Gastrocnemius medialis (tissue), 4 donors: ENCODE measurements around the gene RYR3. TPM values are rescaled to one million over a fixed set of nuclear protein-coding genes. Genes with fewer than 3 reads are reported as not detected.

ENCODE experiments used
- ATAC-seq, 2 donors: fragments of 150-250 bp; one replicate each; pipeline ENCODE4 v1.9.1; 2016
- DNase-seq, 2 donors: peaks; one replicate each; pipeline ENCODE4 v3.0.0-alpha.2; 2019
- H3K27ac ChIP-seq, 4 donors: fragments of 200-600 bp; sonication (generic); 1 replicate in 1 of 4; 2 replicates in 3 of 4; pipeline ENCODE4 v1.5.1; 2016 to 2018; ENCODE audit warnings: mild to moderate bottlenecking in 2 of 4, moderate library complexity in 1 of 4
- H3K27me3 ChIP-seq, 3 donors: fragments of 200-600 bp; sonication (generic) in 2 of 3; 1 replicate in 1 of 3; 2 replicates in 2 of 3; pipeline versions ENCODE4 v1.5.1 to v1.6.0; 2016 to 2019; ENCODE audit warnings: mild to moderate bottlenecking in 1 of 3, moderate library complexity in 1 of 3
- H3K36me3 ChIP-seq, 2 donors: fragments of 200-600 bp; sonication (generic) in 1 of 2; one replicate each; pipeline ENCODE4 v1.5.1; 2017 to 2018
- H3K4me1 ChIP-seq, 2 donors: fragments of 200-600 bp; sonication (generic) in 1 of 2; one replicate each; pipeline ENCODE4 v1.5.1; 2016 to 2017; ENCODE audit warnings: mild to moderate bottlenecking in 2 of 2
- H3K4me3 ChIP-seq, 4 donors: fragments of 200-600 bp; sonication (generic) in 3 of 4; 1 replicate in 1 of 4; 2 replicates in 3 of 4; pipeline ENCODE4 v1.5.1; 2016 to 2019; ENCODE audit warnings: mild to moderate bottlenecking in 2 of 4
- H3K9me3 ChIP-seq, 3 donors: fragments of 200-600 bp; sonication (generic) in 2 of 3; 1 replicate in 1 of 3; 2 replicates in 2 of 3; pipeline ENCODE4 v1.5.1; 2016 to 2019
- CTCF ChIP-seq, 5 experiments: fragments of 450-650 bp in 3 of 5; fragments of 200-600 bp in 2 of 5; sonication (generic) in 2 of 5; IDR thresholded peaks in 4 of 5; conservative IDR thresholded peaks in 1 of 5; 1 replicate in 4 of 5; 2 replicates in 1 of 5; pipeline ENCODE4 v1.5.1; 2016 to 2019; ENCODE audit warnings: antibody characterized with exemption in 5 of 5, mild to moderate bottlenecking in 3 of 5, moderate library complexity in 3 of 5
- POLR2A ChIP-seq, 2 donors: fragments of 450-650 bp; IDR thresholded peaks; one replicate each; pipeline ENCODE4 v1.6.1; 2017; ENCODE audit warnings: antibody characterized with exemption in 2 of 2, mild to moderate bottlenecking in 2 of 2, moderate library complexity in 2 of 2
- in situ Hi-C, 4 donors: fragments of 200-750 bp; cut with MboI; loops; one replicate each; pipeline versions ENCODE4 v1.15.0 to v1.8.0; 2017; ENCODE audit warnings: low sequenced_read_pairs in 4 of 4
- intact Hi-C: fragments of 100-400 bp; cut with DNase I; formaldehyde crosslinking; loops from one replicate; pipeline ENCODE4 v1.15.1; 2023; ENCODE audit warnings: low total_unique reads
- total RNA-seq, 4 donors: library from RNA; depleted of rRNA; stranded (reverse); fragments of >200 nt; gene quantifications; one replicate each; pipeline versions ENCODE4 v1.1.0 to v1.2.3, GENCODE V29; 2016

Gene RYR3
- total RNA-seq, 4 donors from 2014 or later, result 7.6 to 30.9 (median 20.6) TPM

GRCh38 chr15:33370623-33371020 lies 59.9 kb downstream of the RYR3 start:
- Histone ChIP-seq H3K9me3 (no peaks in the 10 kb centered on the region), H3K27ac (no peak overlapping the region), H3K27me3 (no peaks in the 10 kb centered on the region), H3K36me3 (no peaks in the 10 kb centered on the region), H3K4me3 (no peak overlapping the region), H3K4me1 (no peaks in the 10 kb centered on the region)
- in situ Hi-C loops (no loop called here), intact Hi-C loops (loop anchor here (5.0 kb wide), 1 partner anchor 43 kb away; no protein-coding TSS in a partner anchor)
- no peak for DNase-seq
- peak in 1 of 2 donors; percentile 52 for ATAC-seq
- TF ChIP-seq CTCF (IDR thresholded peaks at IDR 0.05 in 4 of 5, conservative IDR thresholded peaks at IDR 0.05 in 1 of 5), result no peak
- TF ChIP-seq POLR2A (IDR thresholded peaks at IDR 0.05), result no peak

- TF ChIP-seq CTCF (IDR thresholded peaks at IDR 0.05 in 4 of 5, conservative IDR thresholded peaks at IDR 0.05 in 1 of 5) (no peak), POLR2A (IDR thresholded peaks at IDR 0.05) (no peak)
- intact Hi-C loops (loop anchor here (5.0 kb wide), 1 partner anchor 44 kb away; no protein-coding TSS in a partner anchor), in situ Hi-C loops (no loop called here)
- no peak overlapping the region for H3K27ac ChIP-seq
- no peaks in the 10 kb centered on the region for H3K27me3 ChIP-seq
- ATAC-seq (no peak), DNase-seq (no peak)
- H3K9me3 ChIP-seq, result no peaks in the 10 kb centered on the region
- no peaks in the 10 kb centered on the region for H3K4me1 ChIP-seq
- no peak overlapping the region for H3K4me3 ChIP-seq
- H3K36me3 ChIP-seq, result no peaks in the 10 kb centered on the region
These were observed 60.4 kb downstream of the RYR3 start for GRCh38 chr15:33371159-33371558.

GRCh38 chr15:33374226-33374914 lies 63.6 kb downstream of the RYR3 start:
- no peak for TF ChIP-seq CTCF (IDR thresholded peaks at IDR 0.05 in 4 of 5, conservative IDR thresholded peaks at IDR 0.05 in 1 of 5)
- no peak for TF ChIP-seq POLR2A (IDR thresholded peaks at IDR 0.05)
- in situ Hi-C loops, result no loop called here
- Histone ChIP-seq H3K9me3 (no peaks in the 10 kb centered on the region), H3K27ac (peak overlapping the region in 1 of 4 donors; percentile 36), H3K4me1 (peaks cover 0 to 10% of the 10 kb centered on the region in 2 donors), H3K4me3 (no peak overlapping the region), H3K27me3 (no peaks in the 10 kb centered on the region), H3K36me3 (no peaks in the 10 kb centered on the region)
- DNase-seq, result no peak
- ATAC-seq, result no peak
- intact Hi-C loops, result loop anchor here (5.0 kb wide), 1 partner anchor 47 kb away; no protein-coding TSS in a partner anchor

GRCh38 chr15:33375236-33375635 lies 64.5 kb downstream of the RYR3 start:
- no peak for DNase-seq
- H3K27me3 ChIP-seq, result no peaks in the 10 kb centered on the region
- H3K4me3 ChIP-seq, result no peak overlapping the region
- no peak for ATAC-seq
- in situ Hi-C loops, result no loop called here
- H3K4me1 ChIP-seq, result peaks cover 7 to 16% of the 10 kb centered on the region in 2 donors
- H3K27ac ChIP-seq, result no peak overlapping the region
- TF ChIP-seq CTCF (IDR thresholded peaks at IDR 0.05 in 4 of 5, conservative IDR thresholded peaks at IDR 0.05 in 1 of 5) (no peak), POLR2A (IDR thresholded peaks at IDR 0.05) (no peak)
- no peaks in the 10 kb centered on the region for H3K36me3 ChIP-seq
- intact Hi-C loops, result no loop called here
- no peaks in the 10 kb centered on the region for H3K9me3 ChIP-seq
